ENCODE measurements around the gene GTPBP1.

GRCh38 chr22:38721551-38721950 lies 15.8 kb downstream of the GTPBP1 start:
- TF ChIP-seq CTCF (IDR thresholded peaks at IDR 0.05) = no peak
- TF ChIP-seq EP300 (IDR thresholded peaks at IDR 0.05) = no peak
- no peak for TF ChIP-seq POLR2AphosphoS5 (IDR thresholded peaks at IDR 0.05)
- no peak for TF ChIP-seq POLR2A (IDR thresholded peaks at IDR 0.05)
